Stimulated activated CD8-positive, alpha-beta memory T cell treated with anti-CD3 and anti-CD28 coated beads, Interleukin-4, amount 100 ng/mL, for 1 hour (primary cell): ENCODE data around the gene ALOXE3.

Experiments used
- DNase-seq, 2 donors: peaks; one replicate each; pipeline ENCODE4 v3.0.0-alpha.2; 2020; ENCODE audit warnings: low read depth in 2 of 2, low spot score in 1 of 2

ALOXE3 gene

DNA sequence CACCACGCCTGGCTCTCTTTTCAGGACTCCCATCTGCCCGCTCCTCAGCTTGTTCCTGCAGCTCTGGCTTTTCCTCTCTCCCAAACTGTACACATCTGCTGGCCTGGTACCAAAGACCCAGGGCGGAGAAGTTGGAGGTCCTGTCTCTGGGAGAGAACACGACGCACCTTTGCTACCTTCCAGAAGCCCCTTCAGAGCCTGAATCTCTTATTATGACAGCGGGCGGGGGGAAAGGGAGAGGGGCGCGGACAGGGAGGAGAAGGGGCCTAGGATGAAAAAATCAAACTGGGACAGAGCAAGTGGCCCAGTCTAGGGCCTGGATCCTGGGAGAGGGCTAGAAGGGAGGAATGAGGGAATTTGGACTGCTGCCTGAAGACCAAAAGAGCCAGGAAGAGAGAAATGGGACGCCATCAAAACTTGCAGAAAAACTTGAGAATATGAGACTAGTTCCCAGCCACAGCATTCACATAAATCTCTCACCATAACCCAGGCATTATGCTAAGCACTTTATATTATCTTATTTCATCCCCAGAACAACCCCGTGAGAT lies 36.4 kb upstream of the ALOXE3 start:
- DNase-seq: no peak

DNA sequence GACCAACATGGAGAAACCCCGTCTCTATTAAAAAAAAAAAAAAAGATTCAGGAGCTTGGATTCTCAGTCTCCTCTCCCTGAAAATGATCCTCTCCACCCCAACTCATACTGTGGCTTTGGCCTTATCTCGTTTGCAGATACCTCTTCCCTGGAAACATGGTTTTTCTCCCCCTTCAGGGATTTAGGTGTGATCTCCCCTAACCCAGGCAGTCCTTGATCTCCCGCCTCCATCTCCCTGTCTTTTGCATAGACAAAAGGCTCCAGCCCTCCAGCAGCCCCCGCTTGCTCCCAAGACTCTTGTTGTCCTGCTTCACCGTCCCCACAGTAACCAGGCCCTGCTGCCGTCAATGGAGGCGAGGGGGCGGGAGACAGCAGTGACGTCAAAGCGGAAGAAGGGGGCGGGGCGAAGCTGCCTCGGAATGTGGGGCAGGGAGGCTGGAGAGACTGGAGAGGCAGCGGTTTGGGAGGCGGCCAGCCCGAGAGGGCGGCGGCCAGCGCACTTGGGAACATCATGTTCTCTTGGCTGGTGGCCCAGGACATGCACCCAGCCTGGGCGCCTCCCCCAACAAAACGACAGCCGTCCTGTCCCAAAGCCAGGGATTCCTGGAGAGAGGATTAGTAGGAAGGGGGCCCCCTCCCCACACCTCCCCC lies 35.8 kb upstream of the ALOXE3 start:
- peak; percentile 68 to 80 for DNase-seq

GRCh38 chr17:8153525-8153956 lies 35.2 kb upstream of the ALOXE3 start:
- no peak for DNase-seq

DNA sequence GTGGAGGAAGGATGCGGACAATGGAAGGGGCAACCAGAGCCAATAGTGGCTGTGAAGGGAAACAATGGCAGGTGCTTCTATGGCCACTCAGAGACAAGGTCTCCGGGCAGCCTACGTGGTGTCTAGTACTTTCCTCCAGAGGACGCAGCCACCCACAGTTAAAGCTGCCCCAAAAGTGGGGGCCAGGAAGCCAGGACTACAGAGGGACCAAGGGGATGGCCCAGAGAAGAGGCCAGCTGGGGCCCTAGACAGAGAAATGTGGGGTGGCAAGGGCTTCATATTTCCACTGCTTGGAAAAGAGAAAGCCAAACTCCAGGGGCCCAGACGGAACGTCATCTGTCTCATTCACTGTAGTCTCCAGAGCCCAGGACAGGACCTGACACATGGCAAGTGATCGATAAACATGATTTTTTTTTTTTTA lies 34.7 kb upstream of the ALOXE3 start:
- DNase-seq: no peak

- peak; percentile 38 to 69 for DNase-seq
These were observed 33.9 kb upstream of the ALOXE3 start, which contains the start of gene PER1 for GRCh38 chr17:8152112-8152775. Gene PER1 (minus strand): TSS chr17:8152404. CDS start chr17:8150706, 1,698 bp downstream.

- no peak for DNase-seq
These were observed 33.4 kb upstream of the ALOXE3 start for GRCh38 chr17:8151641-8152111.

DNA sequence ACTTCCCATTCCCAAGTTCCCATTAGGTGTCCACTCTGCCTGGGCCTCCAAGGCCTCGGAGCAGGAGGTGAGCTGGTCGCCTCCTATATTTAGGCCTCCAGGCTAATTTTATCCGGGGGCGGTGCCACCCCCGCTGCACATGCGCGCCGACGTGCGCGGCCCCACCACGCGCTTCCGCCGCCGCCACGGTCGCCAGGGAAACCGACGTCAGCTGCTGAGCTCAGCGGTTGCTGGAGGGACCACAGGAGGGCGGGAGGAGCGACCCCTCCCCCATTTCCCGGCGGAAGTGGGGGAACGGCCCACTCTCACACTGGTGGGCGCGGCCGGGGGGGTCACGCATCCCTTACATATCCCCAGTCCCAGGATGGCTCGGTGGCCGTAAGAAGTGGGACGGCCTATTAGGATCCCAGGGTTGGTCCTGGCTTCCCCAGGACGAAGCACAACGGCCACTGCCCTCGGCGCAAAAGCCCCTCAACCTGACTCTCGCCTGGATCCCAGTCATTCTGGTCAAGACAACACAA lies 32.9 kb upstream of the ALOXE3 start:
- DNase-seq: peak; percentile 80

DNA sequence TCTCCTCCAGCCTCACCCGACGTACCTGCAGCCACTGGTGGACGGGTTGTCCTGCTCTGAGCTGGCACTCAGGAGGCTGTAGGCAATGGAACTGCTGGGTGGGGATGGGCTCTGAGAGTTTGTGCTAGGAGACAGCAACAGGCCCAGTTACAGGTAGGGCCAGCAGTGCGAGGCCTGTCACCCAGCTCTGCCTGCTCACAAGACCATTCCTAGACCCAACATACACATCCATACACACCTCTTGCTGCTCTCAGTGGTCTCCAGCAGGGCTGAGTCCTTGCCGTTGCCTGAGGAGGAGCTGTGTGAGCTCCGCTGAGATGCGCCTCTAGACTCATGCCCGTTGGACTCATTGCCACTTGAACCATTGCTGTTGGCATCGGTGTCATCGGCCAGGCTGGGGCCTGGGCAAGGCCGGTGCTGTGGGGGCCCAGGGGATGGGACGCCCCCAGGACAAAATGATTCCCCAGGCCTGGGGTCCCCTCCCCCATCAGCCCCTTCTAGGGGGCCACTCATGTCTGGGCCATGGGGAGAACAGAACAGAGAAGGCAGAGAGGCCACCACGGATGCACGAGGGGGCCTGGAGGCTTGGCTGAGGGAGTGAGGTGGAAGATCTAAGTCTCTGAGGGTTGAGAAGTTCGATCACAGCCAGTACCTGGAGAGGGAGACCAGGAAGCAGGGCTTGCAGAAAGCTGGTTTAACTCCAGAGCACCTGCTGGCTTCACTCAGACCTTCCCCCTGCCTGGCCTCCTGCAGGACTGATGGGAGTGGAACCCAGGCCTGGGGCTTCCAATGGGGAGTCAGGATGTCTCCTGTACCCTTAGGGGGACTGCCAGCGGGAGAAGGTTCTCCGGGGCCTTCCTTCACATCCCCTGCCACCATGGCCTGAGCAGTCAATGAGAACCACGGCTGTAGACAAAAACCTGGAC lies 32.1 kb upstream of the ALOXE3 start:
- no peak for DNase-seq

DNA sequence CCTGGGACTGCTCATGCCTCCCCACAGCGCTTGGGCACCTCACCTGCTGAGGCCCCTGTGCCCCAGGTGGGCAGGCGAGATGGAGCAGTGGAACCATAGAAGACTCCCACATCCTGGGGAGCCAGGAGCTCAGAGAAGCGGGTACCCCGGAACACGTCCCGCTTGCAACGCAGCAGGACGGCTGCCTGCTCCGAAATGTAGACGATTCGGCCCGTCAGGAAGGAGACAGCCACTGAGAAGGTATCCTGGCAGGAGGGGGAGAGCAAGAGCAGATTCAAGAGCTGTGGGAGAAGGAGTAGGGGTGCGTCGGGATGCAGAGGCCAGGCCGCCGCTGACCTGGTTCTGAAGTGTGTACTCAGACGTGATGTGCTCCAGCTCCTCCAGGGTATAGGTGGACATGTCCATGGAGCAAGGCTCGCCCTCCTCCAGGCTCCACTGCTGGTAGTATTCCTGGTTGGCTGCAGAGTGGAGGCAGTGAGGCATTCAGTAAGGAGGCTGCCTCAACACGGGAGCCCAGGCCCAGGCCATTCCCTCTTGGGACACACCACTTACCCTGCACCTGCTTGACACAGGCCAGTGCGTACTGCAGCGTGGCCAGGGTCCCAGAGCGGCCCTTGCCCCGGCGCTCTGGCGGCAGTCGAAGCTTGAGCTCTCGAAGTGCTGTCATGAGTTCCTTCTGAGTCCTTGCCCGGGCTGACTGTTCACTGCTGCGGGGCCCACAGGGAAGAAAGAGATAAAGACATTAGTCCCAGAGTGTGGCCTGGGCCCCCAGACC lies 31.3 kb upstream of the ALOXE3 start:
- DNase-seq: no peak

DNA sequence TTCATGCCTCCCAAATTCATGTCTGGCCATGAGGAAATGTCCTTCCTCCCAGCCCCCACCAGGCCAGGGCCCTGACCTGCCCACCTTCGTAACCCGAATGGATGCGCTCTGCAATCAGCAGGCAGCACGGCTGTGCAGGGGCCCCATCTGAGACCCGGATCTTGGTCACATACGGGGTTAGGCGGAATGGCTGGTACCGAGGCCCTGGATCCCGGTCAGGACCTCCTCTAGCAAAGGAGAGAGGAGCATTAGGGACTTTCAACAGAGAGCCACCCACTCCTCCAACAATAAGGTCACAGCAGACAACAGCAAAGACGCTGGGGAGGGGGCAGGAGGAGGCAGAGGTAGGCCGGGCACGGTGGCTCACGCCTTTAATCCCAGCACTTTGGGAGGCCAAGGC lies 30.2 kb upstream of the ALOXE3 start:
- DNase-seq: no peak

GRCh38 chr17:8147805-8148404 lies 29.6 kb upstream of the ALOXE3 start:
- no peak for DNase-seq

- no peak for DNase-seq
These were observed 29.0 kb upstream of the ALOXE3 start for GRCh38 chr17:8147141-8147804.

DNA sequence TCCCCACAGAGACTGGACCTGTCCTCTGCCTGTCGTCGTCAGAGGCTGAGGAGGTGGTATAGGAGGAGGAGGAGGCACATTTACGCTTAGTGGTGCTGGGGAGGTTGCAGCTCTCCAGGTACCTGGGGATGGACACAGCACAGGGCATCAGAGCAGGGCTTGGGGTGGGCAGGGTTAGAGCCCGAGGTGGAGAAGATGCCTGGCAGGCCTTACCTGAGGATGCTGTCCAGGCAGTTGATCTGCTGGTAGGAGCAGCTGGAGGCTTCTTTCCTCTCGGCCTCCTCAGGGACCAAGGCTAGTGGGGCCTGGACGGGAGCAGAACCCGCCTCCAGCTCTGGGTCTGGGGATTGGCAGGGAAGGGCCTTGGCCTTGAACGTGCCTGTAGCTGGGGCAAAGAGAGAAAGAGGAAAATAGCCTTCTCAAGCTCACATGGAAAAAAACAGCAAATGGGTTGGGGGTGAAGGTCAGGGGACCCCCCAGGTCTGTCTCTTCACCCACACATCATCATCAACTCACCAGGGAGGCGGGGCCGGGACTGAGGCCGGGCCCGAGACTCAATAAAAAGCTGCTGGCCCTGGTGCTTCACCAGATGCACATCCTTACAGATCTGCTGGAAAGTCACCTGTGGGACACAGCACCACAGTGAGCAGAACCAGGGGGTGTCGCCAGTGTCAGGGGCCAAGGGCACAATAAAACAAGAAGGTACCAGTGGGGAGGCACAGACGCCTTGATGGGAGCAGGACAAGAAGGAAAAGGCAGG lies 28.2 kb upstream of the ALOXE3 start:
- DNase-seq: no peak

GRCh38 chr17:8145811-8146210 lies 27.5 kb upstream of the ALOXE3 start:
- no peak for DNase-seq

GRCh38 chr17:8144401-8145231 lies 26.3 kb upstream of the ALOXE3 start:
- no peak for DNase-seq

GRCh38 chr17:8143581-8144400 lies 25.5 kb upstream of the ALOXE3 start:
- DNase-seq: no peak
